COLO829 (cell line): ENCODE data around the gene RNASE2.
"Not testable (repeated sequence)": the region's sequence is repeated elsewhere in the genome, so short reads cannot be mapped to it uniquely, and the experiment has no call there.

Source experiments
- DNase-seq: peaks from one replicate; pipeline ENCODE4 v3.0.0; 2012; ENCODE audit warnings: low spot score

The RNASE2 gene

GRCh38 chr14:20982646-20983369 is 27.5 kb downstream of the RNASE2 start:
- DNase-seq, result peak; percentile 40

GRCh38 chr14:20985650-20986049 is 30.4 kb downstream of the RNASE2 start:
- not testable (repeated sequence) for DNase-seq

GRCh38 chr14:20986811-20987210 is 31.5 kb downstream of the RNASE2 start:
- DNase-seq, result peak; percentile 91

GRCh38 chr14:20988717-20989470 is 33.6 kb downstream of the RNASE2 start:
- DNase-seq, result no peak

- no peak for DNase-seq
Measured at GRCh38 chr14:20989471-20989786, 34.1 kb downstream of the RNASE2 start.

GRCh38 chr14:20989787-20990600 is 34.7 kb downstream of the RNASE2 start, which contains the start of gene METTL17:
Gene METTL17, plus strand, starts transcription at chr14:20989980. Its CDS starts 23 bp downstream, at chr14:20990003.
- peak; percentile 96 for DNase-seq

- DNase-seq, result no peak
Measured at GRCh38 chr14:20996521-20996920, 41.2 kb downstream of the RNASE2 start.

GRCh38 chr14:20997115-20997514 is 41.8 kb downstream of the RNASE2 start:
- DNase-seq, result no peak

GRCh38 chr14:20997564-20997963 is 42.3 kb downstream of the RNASE2 start:
- DNase-seq, result no peak

- no peak for DNase-seq
Measured at GRCh38 chr14:20998139-20998538, 42.9 kb downstream of the RNASE2 start.

- DNase-seq, result no peak
Measured at GRCh38 chr14:20998674-20999366, 43.5 kb downstream of the RNASE2 start, which contains the start of gene SLC39A2. Gene SLC39A2, plus strand, starts transcription at chr14:20999293. Its CDS starts 154 bp downstream, at chr14:20999447.

GRCh38 chr14:20999591-20999990 is 44.3 kb downstream of the RNASE2 start:
- DNase-seq, result no peak

- DNase-seq, result no peak
Measured at GRCh38 chr14:21001218-21001617, 45.9 kb downstream of the RNASE2 start.

- no peak for DNase-seq
Measured at GRCh38 chr14:21003788-21004346, 48.6 kb downstream of the RNASE2 start.
